Aorta (tissue), 5 donors: Measurements from ENCODE around the gene ARHGAP23. TPM values are rescaled to one million over a fixed set of nuclear protein-coding genes. Genes with fewer than 3 reads are reported as not detected.

Experiments used
- ATAC-seq: fragments of 200-7000 bp; cut with Tn5 transposase; one replicate; pipeline ENCODE4 v1.9.1; 2022; ENCODE audit warnings: moderate library complexity; ENCODE audit not compliant: low FRiP score
- DNase-seq, 2 donors: peaks; one replicate each; pipeline ENCODE4 v3.0.0-alpha.2; 2020
- H3K27ac ChIP-seq, 2 donors: one replicate each; pipeline ENCODE4 v1.5.1; 2013; ENCODE audit warnings: low read length in 2 of 2, mild to moderate bottlenecking in 2 of 2, moderate library complexity in 2 of 2, control low read depth in 1 of 2, inconsistent platforms in 1 of 2, low read depth in 1 of 2
- H3K27me3 ChIP-seq, 2 donors: one replicate each; pipeline ENCODE4 v1.6.1; 2013; ENCODE audit warnings: control low read depth in 1 of 2, low read length in 1 of 2, mild to moderate bottlenecking in 1 of 2, moderate library complexity in 1 of 2; ENCODE audit not compliant: insufficient read depth in 2 of 2, control insufficient read depth in 1 of 2
- H3K36me3 ChIP-seq, 2 donors: one replicate each; pipeline ENCODE4 v1.6.1; 2013; ENCODE audit warnings: control low read depth in 1 of 2, low read length in 1 of 2, mild to moderate bottlenecking in 1 of 2; ENCODE audit not compliant: insufficient read depth in 2 of 2, control insufficient read depth in 1 of 2
- H3K4me1 ChIP-seq, 2 donors: one replicate each; pipeline ENCODE4 v1.6.1; 2013; ENCODE audit warnings: low read length in 2 of 2, control low read depth in 1 of 2, mild to moderate bottlenecking in 1 of 2, moderate library complexity in 1 of 2; ENCODE audit not compliant: insufficient read depth in 2 of 2, control insufficient read depth in 1 of 2
- H3K4me3 ChIP-seq, 2 donors: one replicate each; pipeline ENCODE4 v1.5.1; 2013; ENCODE audit warnings: low read length in 2 of 2, control low read depth in 1 of 2, mild to moderate bottlenecking in 1 of 2
- H3K9me3 ChIP-seq: one replicate; pipeline ENCODE4 v1.6.1; 2013; ENCODE audit warnings: mild to moderate bottlenecking, low read length; ENCODE audit not compliant: control insufficient read depth
- WGBS, 2 donors: extraction: QIAGEN DNeasy Blood & Tissue Kit; methylation state at CpG; one replicate each; pipeline ENCODE4 v1.1.7; 2013; 5-methylcytosine and 5-hydroxymethylcytosine counted together
- intact Hi-C, 2 donors: fragments of 100-400 bp; cut with DNase I; formaldehyde crosslinking; loops; one replicate each; pipeline versions ENCODE4 v1.14.2 to v1.15.0; 2022
- polyA plus RNA-seq, 2 donors: library from polyadenylated mRNA; stranded (reverse); fragments of 200-250 nt; gene quantifications; one replicate each; pipeline ENCODE4 v1.2.3, GENCODE V29; 2013
- total RNA-seq, 2 donors: library from RNA; stranded (reverse); fragmentation: NEBNext Ultra II Directional; extraction: Animal tissue kit (Norgen Biotek cat#: 25700); gene quantifications; one replicate each; pipeline ENCODE4 v1.2.1, GENCODE V29; 2021
- donor health status: healthy with polysubstance abuse.
- donor health status: Bipolar disorder and iron deficiency.
- donor health status: DM: no; HTN: no; CAD: no.
- donor health status: DM: no; HTN: no; CAD: no.
- donor health status: DM: yes; HTN: yes; CAD: no.

The ARHGAP23 gene
- total and polyA plus RNA-seq, 4 donors: 6.9 to 126 (median 70.6) TPM

GRCh38 chr17:38543403-38544174 lies 115.3 kb downstream of the ARHGAP23 start:
- no peaks in the 10 kb centered on the region for H3K27me3 ChIP-seq
- peak in 1 of 2 donors; percentile 33 for DNase-seq
- intact Hi-C loops: no loop called here

GRCh38 chr17:38544175-38544838 lies 116.0 kb downstream of the ARHGAP23 start:
- 80 to 85% methylated on average over 10 of the region's 10 CpGs for WGBS, 2 donors
- peak in 1 of 2 donors; percentile 32 for DNase-seq
- intact Hi-C loops: no loop called here
- Histone ChIP-seq H3K27me3 (no peaks in the 10 kb centered on the region), H3K27ac (no peak overlapping the region), H3K9me3 (no peaks in the 10 kb centered on the region), H3K36me3 (no peaks in the 10 kb centered on the region), H3K4me3 (no peak overlapping the region), H3K4me1 (no peaks in the 10 kb centered on the region)
- no peak for ATAC-seq

More at GRCh38 chr17:38543403-38544174, 115.3 kb downstream of the ARHGAP23 start:
- WGBS, 2 donors: 88 to 89% methylated on average over 17 to 20 of the region's 20 CpGs
- Histone ChIP-seq H3K4me1 (no peaks in the 10 kb centered on the region), H3K27ac (no peak overlapping the region), H3K4me3 (no peak overlapping the region), H3K36me3 (no peaks in the 10 kb centered on the region), H3K9me3 (no peaks in the 10 kb centered on the region)
- ATAC-seq: no peak

- Histone ChIP-seq H3K36me3 (no peaks in the 10 kb centered on the region), H3K27ac (no peak overlapping the region), H3K27me3 (no peaks in the 10 kb centered on the region), H3K4me3 (no peak overlapping the region), H3K4me1 (no peaks in the 10 kb centered on the region), H3K9me3 (no peaks in the 10 kb centered on the region)
- WGBS, 2 donors: 87 to 90% methylated on average over 7 of the region's 7 CpGs
- peak in 1 of 2 donors; percentile 29 for DNase-seq
- intact Hi-C loops: no loop called here
- ATAC-seq: no peak
Observed at GRCh38 chr17:38544839-38545209, 116.6 kb downstream of the ARHGAP23 start.

GRCh38 chr17:38545531-38546225 lies 117.4 kb downstream of the ARHGAP23 start:
- intact Hi-C loops: no loop called here
- no peak overlapping the region for H3K27ac ChIP-seq
- H3K36me3 ChIP-seq: no peaks in the 10 kb centered on the region
- H3K9me3 ChIP-seq: no peaks in the 10 kb centered on the region
- no peak overlapping the region for H3K4me3 ChIP-seq
- 92 to 94% methylated on average over 12 of the region's 12 CpGs for WGBS, 2 donors
- H3K27me3 ChIP-seq: no peaks in the 10 kb centered on the region
- H3K4me1 ChIP-seq: no peaks in the 10 kb centered on the region
- DNase-seq (peak in 1 of 2 donors; percentile 29), ATAC-seq (no peak)

GRCh38 chr17:38546396-38546795 lies 118.1 kb downstream of the ARHGAP23 start:
- no peaks in the 10 kb centered on the region for H3K4me1 ChIP-seq
- H3K9me3 ChIP-seq: no peaks in the 10 kb centered on the region
- H3K4me3 ChIP-seq: no peak overlapping the region
- no peaks in the 10 kb centered on the region for H3K36me3 ChIP-seq
- peak in 1 of 2 donors; percentile 40 for DNase-seq
- H3K27ac ChIP-seq: no peak overlapping the region
- no peak for ATAC-seq
- intact Hi-C loops: no loop called here
- WGBS, 2 donors: 90 to 91% methylated on average over 11 of the region's 11 CpGs
- H3K27me3 ChIP-seq: no peaks in the 10 kb centered on the region

- Histone ChIP-seq H3K27ac (no peak overlapping the region), H3K4me1 (no peaks in the 10 kb centered on the region), H3K36me3 (no peaks in the 10 kb centered on the region), H3K27me3 (no peaks in the 10 kb centered on the region), H3K4me3 (no peak overlapping the region), H3K9me3 (no peaks in the 10 kb centered on the region)
- WGBS, 2 donors: 75 to 83% methylated on average over 9 to 12 of the region's 12 CpGs
- DNase-seq (no peak), ATAC-seq (no peak)
- intact Hi-C loops: no loop called here
Observed at GRCh38 chr17:38547444-38547843, 119.2 kb downstream of the ARHGAP23 start.

GRCh38 chr17:38549285-38549684 lies 121.0 kb downstream of the ARHGAP23 start:
- WGBS, 2 donors: 88 to 89% methylated on average over 4 of the region's 4 CpGs
- intact Hi-C loops: no loop called here
- no peak overlapping the region for H3K27ac ChIP-seq
- ATAC-seq (no peak), DNase-seq (no peak)
- H3K4me1 ChIP-seq: no peaks in the 10 kb centered on the region
- no peak overlapping the region for H3K4me3 ChIP-seq
- no peaks in the 10 kb centered on the region for H3K27me3 ChIP-seq
- no peaks in the 10 kb centered on the region for H3K36me3 ChIP-seq
- H3K9me3 ChIP-seq: no peaks in the 10 kb centered on the region

- Histone ChIP-seq H3K27me3 (no peaks in the 10 kb centered on the region), H3K36me3 (no peaks in the 10 kb centered on the region), H3K27ac (no peak overlapping the region), H3K9me3 (no peaks in the 10 kb centered on the region), H3K4me3 (no peak overlapping the region), H3K4me1 (no peaks in the 10 kb centered on the region)
- intact Hi-C loops: no loop called here
- WGBS, 2 donors: 9 to 13% methylated on average over 8 of the region's 8 CpGs
- DNase-seq (peak; percentile 87 to 89), ATAC-seq (peak; percentile 77)
Observed at GRCh38 chr17:38550661-38551060, 122.4 kb downstream of the ARHGAP23 start.
